ENCODE measurements around the gene CMBL.
"Not testable (repeated sequence)": the region's sequence is repeated elsewhere in the genome, so short reads cannot be mapped to it uniquely, and the experiment has no call there.

Gene CMBL

DNA sequence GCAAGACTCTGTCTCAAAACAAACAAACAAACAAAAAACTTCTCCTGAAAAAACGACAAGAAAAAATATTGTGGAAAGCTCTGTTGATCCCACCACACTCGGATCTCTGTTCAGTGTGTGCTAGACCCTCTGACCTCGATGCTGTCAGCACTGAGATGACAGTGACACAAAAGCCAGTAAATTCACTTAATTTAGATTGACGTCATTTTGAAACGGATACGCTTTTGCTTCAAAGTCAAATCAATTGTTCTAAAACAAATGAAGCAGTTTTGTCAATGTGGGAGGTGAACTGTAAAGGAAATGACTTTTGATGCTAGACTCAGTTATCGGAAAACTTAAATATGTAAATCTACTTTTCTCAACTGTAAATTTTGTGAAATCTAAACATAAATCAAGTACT is 31.0 kb downstream of the CMBL start:
- Histone ChIP-seq H3K36me3 (ENCODE audit: control insufficient read depth in 1 of 2, insufficient read depth in 2 of 2, low read length in 2 of 2) (peaks cover 0 to 4% of the 10 kb centered on the region in 2 donors), H3K27me3 (ENCODE audit: low read depth, low read length) (no peaks in the 10 kb centered on the region), H3K4me1 (ENCODE audit: control insufficient read depth in 1 of 2, insufficient read depth in 2 of 2, low read length in 2 of 2) (no peaks in the 10 kb centered on the region), H3K9me3 (ENCODE audit: control insufficient read depth in 1 of 2, low read length in 2 of 2) (no peaks in the 10 kb centered on the region), H3K27ac (ENCODE audit: low read length) (no peak overlapping the region), H3K4me3 (ENCODE audit: low read depth in 1 of 2, low read length in 2 of 2) (no peak overlapping the region)

DNA sequence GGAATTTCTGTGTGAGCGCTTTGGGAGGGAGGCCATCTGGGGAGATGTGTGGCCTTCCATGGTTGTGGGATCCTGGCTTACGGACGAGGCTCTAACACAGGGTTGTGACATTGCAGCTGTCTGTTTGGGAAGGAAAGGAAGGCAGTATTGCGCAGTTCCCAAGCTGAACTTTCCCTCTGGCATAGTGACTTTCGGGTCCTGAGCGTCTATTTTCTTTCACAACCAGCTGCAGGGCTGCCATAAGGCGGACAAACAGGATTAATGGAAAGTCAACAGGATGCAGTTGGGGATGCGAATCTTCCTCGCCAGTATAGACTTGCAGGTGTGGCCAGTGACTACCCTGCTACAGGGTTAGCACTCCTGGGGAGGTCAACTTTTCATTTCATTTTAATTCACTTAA is 31.7 kb downstream of the CMBL start:
- Histone ChIP-seq H3K27ac (ENCODE audit: low read length) (no peak overlapping the region), H3K4me1 (ENCODE audit: control insufficient read depth in 1 of 2, insufficient read depth in 2 of 2, low read length in 2 of 2) (no peaks in the 10 kb centered on the region), H3K4me3 (ENCODE audit: low read depth in 1 of 2, low read length in 2 of 2) (no peak overlapping the region), H3K36me3 (ENCODE audit: control insufficient read depth in 1 of 2, insufficient read depth in 2 of 2, low read length in 2 of 2) (peaks cover 0 to 4% of the 10 kb centered on the region in 2 donors), H3K9me3 (ENCODE audit: control insufficient read depth in 1 of 2, low read length in 2 of 2) (no peaks in the 10 kb centered on the region), H3K27me3 (ENCODE audit: low read depth, low read length) (no peaks in the 10 kb centered on the region)

DNA sequence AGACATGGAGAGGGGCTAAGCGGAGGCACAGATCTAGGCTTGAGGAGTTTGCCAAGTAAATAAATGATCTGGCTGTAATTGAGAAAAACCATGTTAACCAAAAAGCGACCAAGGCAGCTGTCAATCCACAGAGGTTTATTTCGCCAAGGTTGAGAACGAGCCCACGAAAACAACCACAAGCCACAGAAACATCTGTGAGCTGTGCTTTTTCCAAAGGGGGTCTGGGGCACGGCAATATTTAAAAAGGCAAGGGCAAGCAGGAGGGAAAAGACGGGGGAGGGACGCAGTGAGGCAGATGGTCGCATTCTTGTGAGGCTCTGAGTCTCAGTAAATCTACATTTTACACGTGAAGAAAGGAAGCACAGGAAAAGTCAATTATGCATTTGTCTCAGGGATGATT is 32.2 kb downstream of the CMBL start:
- no peaks in the 10 kb centered on the region for H3K27me3 ChIP-seq (ENCODE audit: low read depth, low read length)
- H3K4me3 ChIP-seq (ENCODE audit: low read depth in 1 of 2, low read length in 2 of 2), result no peak overlapping the region
- no peaks in the 10 kb centered on the region for H3K9me3 ChIP-seq (ENCODE audit: control insufficient read depth in 1 of 2, low read length in 2 of 2)
- H3K27ac ChIP-seq (ENCODE audit: low read length), result no peak overlapping the region
- no peaks in the 10 kb centered on the region for H3K4me1 ChIP-seq (ENCODE audit: control insufficient read depth in 1 of 2, insufficient read depth in 2 of 2, low read length in 2 of 2)
- H3K36me3 ChIP-seq (ENCODE audit: control insufficient read depth in 1 of 2, insufficient read depth in 2 of 2, low read length in 2 of 2), result peaks cover 0 to 4% of the 10 kb centered on the region in 2 donors

DNA sequence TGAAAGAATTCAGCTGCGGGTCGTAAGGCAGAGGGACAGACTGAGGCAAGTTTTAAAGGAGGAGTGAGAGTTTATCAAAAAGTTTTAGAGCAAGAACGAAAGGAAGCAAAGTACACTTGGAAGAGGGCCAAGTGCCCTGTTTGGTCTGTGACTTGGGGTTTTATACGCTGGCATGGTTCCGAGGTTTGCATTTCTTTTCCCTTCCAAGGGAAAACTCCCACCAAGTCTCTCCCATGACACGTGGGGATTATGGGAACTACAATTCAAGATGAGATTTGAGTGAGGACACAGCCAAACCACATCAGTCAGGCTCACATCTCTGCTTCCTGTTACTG is 34.9 kb downstream of the CMBL start:
- not testable (repeated sequence) for H3K27me3 ChIP-seq (ENCODE audit: low read depth, low read length); H3K36me3 ChIP-seq (ENCODE audit: control insufficient read depth in 1 of 2, insufficient read depth in 2 of 2, low read length in 2 of 2); H3K9me3 ChIP-seq (ENCODE audit: control insufficient read depth in 1 of 2, low read length in 2 of 2); H3K4me3 ChIP-seq (ENCODE audit: low read depth in 1 of 2, low read length in 2 of 2); H3K27ac ChIP-seq (ENCODE audit: low read length); H3K4me1 ChIP-seq (ENCODE audit: control insufficient read depth in 1 of 2, insufficient read depth in 2 of 2, low read length in 2 of 2)

DNA sequence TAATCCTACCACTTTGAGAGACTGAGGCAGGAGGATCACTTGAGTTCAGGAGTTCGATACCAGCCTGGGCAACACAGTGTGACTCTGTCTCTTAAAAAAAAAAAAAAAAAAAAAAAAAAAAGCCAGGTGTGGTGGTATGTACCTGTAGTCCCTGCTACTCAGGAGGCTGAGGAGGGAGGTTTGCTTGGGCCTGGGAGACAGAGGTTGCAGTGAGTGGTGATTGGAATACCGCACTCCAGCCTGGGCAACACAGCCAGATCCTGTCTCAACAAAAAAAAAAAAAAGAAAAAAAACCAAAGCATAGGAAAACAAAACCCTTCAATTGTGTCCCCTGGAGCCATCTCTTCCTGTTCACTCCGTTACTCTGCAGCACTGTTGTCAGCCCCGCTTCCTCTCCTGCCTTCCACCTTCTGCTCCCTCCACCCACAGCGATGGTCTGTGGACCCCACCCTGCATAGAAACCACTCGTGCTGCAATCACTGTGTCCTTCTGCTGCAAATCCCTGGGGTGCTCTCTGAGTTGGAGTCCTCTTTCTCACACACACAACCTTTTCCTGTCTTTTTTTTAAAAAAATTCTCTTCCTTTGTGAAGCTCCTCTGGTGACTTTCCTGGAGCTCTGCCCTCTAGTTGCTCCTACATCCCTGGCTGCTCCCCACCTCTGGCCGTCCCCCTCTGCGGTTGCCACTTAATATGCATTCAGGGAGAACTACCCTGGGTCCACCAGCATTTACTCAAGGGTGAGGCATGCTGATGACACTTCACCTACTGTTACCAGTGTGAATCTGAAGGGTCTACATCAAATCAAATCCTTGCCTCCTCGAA is 35.4 kb downstream of the CMBL start:
- Histone ChIP-seq H3K4me1 (ENCODE audit: control insufficient read depth in 1 of 2, insufficient read depth in 2 of 2, low read length in 2 of 2) (no peaks in the 10 kb centered on the region), H3K27ac (ENCODE audit: low read length) (no peak overlapping the region), H3K9me3 (ENCODE audit: control insufficient read depth in 1 of 2, low read length in 2 of 2) (no peaks in the 10 kb centered on the region), H3K27me3 (ENCODE audit: low read depth, low read length) (no peaks in the 10 kb centered on the region), H3K4me3 (ENCODE audit: low read depth in 1 of 2, low read length in 2 of 2) (no peak overlapping the region), H3K36me3 (ENCODE audit: control insufficient read depth in 1 of 2, insufficient read depth in 2 of 2, low read length in 2 of 2) (no peaks in the 10 kb centered on the region)

DNA sequence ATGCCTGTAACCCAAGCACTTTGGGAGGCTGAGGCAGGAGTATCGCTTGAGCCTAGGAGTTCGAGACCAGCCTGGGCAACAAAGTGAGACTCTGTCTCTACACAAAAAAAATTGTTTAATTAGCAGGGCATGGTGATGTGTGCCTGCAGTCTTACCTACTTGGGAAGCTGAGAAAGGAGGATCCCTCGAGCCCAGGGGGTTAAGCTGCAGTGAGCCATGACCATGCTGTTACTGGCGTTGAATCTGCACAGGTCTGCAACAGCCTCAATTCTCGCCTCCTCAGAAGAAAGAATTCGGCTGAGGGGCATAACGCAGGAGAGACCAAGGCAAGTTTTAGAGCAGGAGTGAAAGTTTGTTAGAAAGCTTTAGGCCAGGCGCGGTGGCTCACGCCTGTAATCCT is 39.6 kb downstream of the CMBL start:
- Histone ChIP-seq H3K27me3 (ENCODE audit: low read depth, low read length) (no peaks in the 10 kb centered on the region), H3K9me3 (ENCODE audit: control insufficient read depth in 1 of 2, low read length in 2 of 2) (no peaks in the 10 kb centered on the region), H3K27ac (ENCODE audit: low read length) (no peak overlapping the region), H3K36me3 (ENCODE audit: control insufficient read depth in 1 of 2, insufficient read depth in 2 of 2, low read length in 2 of 2) (peaks cover 23 to 24% of the 10 kb centered on the region in 2 donors), H3K4me3 (ENCODE audit: low read depth in 1 of 2, low read length in 2 of 2) (no peak overlapping the region), H3K4me1 (ENCODE audit: control insufficient read depth in 1 of 2, insufficient read depth in 2 of 2, low read length in 2 of 2) (no peaks in the 10 kb centered on the region)

DNA sequence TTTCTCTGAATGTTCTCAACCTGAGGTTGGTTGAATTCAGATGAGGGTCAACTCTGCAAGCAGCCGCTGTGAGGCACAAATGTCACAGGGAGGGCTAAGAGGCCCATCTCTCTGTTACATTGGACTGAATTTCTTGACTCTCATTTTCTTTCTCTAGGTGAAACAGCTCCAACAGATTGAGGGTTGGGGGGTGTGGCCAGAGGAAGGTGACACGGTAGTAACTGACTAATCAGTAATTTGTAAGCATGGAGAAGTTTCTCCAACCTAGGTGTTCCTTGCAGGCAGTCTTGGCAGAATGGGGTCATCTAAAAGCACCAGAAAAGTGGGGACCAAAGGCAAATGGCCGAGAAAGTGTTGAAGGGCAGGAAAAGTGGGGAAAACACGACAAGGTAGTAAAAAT is 40.9 kb downstream of the CMBL start:
- H3K4me3 ChIP-seq (ENCODE audit: low read depth in 1 of 2, low read length in 2 of 2), result no peak overlapping the region
- no peaks in the 10 kb centered on the region for H3K4me1 ChIP-seq (ENCODE audit: control insufficient read depth in 1 of 2, insufficient read depth in 2 of 2, low read length in 2 of 2)
- H3K27ac ChIP-seq (ENCODE audit: low read length), result no peak overlapping the region
- H3K9me3 ChIP-seq (ENCODE audit: control insufficient read depth in 1 of 2, low read length in 2 of 2), result no peaks in the 10 kb centered on the region
- peaks cover 34 to 36% of the 10 kb centered on the region in 2 donors for H3K36me3 ChIP-seq (ENCODE audit: control insufficient read depth in 1 of 2, insufficient read depth in 2 of 2, low read length in 2 of 2)
- H3K27me3 ChIP-seq (ENCODE audit: low read depth, low read length), result no peaks in the 10 kb centered on the region

DNA sequence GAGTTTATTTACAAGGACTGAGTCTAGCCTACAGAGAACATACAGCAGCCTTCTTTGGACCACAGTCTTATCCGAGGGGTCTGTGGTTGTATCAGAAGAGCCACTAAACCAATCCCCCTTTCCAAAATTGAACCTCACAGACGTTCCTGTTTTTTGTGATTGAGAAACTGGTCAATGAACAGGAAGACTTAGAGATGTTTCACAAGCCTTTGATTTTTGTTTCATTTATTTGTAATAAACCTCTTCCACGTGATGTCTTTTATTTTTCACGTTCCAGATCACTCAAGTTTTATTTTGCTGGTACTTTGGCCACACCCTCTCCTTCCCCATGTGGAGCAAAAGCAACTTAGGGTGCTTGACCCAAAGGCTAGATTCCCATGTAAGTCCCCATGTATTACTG is 41.6 kb downstream of the CMBL start:
- Histone ChIP-seq H3K4me3 (ENCODE audit: low read depth in 1 of 2, low read length in 2 of 2) (no peak overlapping the region), H3K36me3 (ENCODE audit: control insufficient read depth in 1 of 2, insufficient read depth in 2 of 2, low read length in 2 of 2) (peaks cover 36 to 43% of the 10 kb centered on the region in 2 donors), H3K4me1 (ENCODE audit: control insufficient read depth in 1 of 2, insufficient read depth in 2 of 2, low read length in 2 of 2) (no peaks in the 10 kb centered on the region), H3K9me3 (ENCODE audit: control insufficient read depth in 1 of 2, low read length in 2 of 2) (no peaks in the 10 kb centered on the region), H3K27me3 (ENCODE audit: low read depth, low read length) (no peaks in the 10 kb centered on the region), H3K27ac (ENCODE audit: low read length) (no peak overlapping the region)

DNA sequence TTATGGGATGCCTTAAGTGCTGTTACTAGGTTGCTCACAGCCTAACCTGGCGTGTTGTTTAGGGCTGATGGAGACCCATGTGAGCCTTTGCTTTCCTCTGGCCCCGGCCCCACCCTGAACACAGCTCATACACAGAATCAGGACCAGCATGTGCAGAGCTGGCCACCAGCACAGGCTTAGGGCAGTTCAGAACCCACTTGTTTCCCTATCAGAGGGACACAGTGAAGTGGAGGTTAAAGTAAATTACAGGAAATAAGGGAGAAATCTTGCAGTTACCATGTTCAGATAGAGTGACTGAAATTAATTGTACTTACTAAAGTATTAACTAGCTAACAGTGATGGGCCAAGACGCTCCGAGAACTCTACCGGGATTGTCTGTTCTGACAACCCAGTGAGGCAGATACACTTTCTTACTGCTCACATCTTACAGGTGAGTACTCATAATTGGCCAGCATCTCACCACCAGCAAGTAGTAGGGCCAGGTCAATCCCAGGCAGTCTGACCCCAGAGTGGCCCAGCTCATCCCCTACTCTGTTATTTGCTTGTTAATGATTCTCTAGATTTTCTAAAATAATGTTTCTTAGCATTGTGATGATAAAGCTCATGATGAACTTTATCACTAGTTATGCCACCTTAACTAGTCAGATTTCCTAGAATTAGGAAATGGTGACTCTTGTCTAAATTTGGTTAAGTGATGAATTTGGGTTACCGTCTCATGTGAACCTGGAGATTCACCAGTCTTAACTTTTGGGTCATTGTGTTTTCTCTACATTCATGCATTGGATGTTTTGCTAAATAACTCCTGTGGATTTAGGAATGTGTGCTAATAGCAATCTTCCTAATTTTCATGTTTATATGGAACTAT is 42.2 kb downstream of the CMBL start:
- Histone ChIP-seq H3K4me1 (ENCODE audit: control insufficient read depth in 1 of 2, insufficient read depth in 2 of 2, low read length in 2 of 2) (no peaks in the 10 kb centered on the region), H3K4me3 (ENCODE audit: low read depth in 1 of 2, low read length in 2 of 2) (no peak overlapping the region), H3K9me3 (ENCODE audit: control insufficient read depth in 1 of 2, low read length in 2 of 2) (no peaks in the 10 kb centered on the region), H3K36me3 (ENCODE audit: control insufficient read depth in 1 of 2, insufficient read depth in 2 of 2, low read length in 2 of 2) (peaks cover 41 to 49% of the 10 kb centered on the region in 2 donors), H3K27ac (ENCODE audit: low read length) (no peak overlapping the region), H3K27me3 (ENCODE audit: low read depth, low read length) (no peaks in the 10 kb centered on the region)

DNA sequence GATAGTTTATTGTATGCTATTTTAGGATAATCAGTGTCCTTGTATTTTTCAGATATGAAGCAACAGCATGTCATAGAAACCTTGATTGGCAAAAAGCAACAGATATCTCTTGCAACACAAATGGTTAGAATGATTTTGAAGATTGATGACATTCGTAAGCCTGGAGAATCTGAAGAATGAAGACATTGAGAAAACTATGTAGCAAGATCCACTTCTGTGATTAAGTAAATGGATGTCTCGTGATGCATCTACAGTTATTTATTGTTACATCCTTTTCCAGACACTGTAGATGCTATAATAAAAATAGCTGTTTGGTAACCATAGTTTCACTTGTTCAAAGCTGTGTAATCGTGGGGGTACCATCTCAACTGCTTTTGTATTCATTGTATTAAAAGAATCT is 43.1 kb downstream of the CMBL start:
- Histone ChIP-seq H3K4me3 (ENCODE audit: low read depth in 1 of 2, low read length in 2 of 2) (no peak overlapping the region), H3K27ac (ENCODE audit: low read length) (no peak overlapping the region), H3K27me3 (ENCODE audit: low read depth, low read length) (no peaks in the 10 kb centered on the region), H3K36me3 (ENCODE audit: control insufficient read depth in 1 of 2, insufficient read depth in 2 of 2, low read length in 2 of 2) (peaks cover 50 to 58% of the 10 kb centered on the region in 2 donors), H3K9me3 (ENCODE audit: control insufficient read depth in 1 of 2, low read length in 2 of 2) (no peaks in the 10 kb centered on the region), H3K4me1 (ENCODE audit: control insufficient read depth in 1 of 2, insufficient read depth in 2 of 2, low read length in 2 of 2) (no peaks in the 10 kb centered on the region)

DNA sequence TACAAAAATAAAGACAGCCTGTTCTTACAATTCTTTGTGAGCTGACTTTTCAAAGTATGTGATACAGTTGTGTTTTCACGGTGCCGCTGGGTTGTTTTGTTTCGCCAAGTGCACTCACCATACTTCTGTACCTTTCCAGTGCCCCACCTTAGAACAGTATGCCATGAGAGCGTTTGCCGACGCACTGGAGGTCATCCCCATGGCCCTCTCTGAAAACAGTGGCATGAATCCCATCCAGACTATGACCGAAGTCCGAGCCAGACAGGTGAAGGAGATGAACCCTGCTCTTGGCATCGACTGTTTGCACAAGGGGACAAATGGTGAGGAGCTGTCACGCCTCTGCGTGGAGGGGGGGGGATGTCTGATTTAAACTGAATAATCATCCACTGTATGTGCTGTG is 44.7 kb downstream of the CMBL start:
- Histone ChIP-seq H3K36me3 (ENCODE audit: control insufficient read depth in 1 of 2, insufficient read depth in 2 of 2, low read length in 2 of 2) (peaks cover 66 to 74% of the 10 kb centered on the region in 2 donors), H3K27ac (ENCODE audit: low read length) (no peak overlapping the region), H3K9me3 (ENCODE audit: control insufficient read depth in 1 of 2, low read length in 2 of 2) (no peaks in the 10 kb centered on the region), H3K27me3 (ENCODE audit: low read depth, low read length) (no peaks in the 10 kb centered on the region), H3K4me1 (ENCODE audit: control insufficient read depth in 1 of 2, insufficient read depth in 2 of 2, low read length in 2 of 2) (no peaks in the 10 kb centered on the region), H3K4me3 (ENCODE audit: low read depth in 1 of 2, low read length in 2 of 2) (no peak overlapping the region)
